Ectodermal cell (in vitro differentiated cells): ENCODE measurements around the gene ADGRA3. TPM values are rescaled to one million over a fixed set of nuclear protein-coding genes. Genes with fewer than 3 reads are reported as not detected.

Experiments used
- H3K27ac ChIP-seq: 2 replicates; pipeline ENCODE4 v1.7.0; 2013; ENCODE audit warnings: mild to moderate bottlenecking, low read depth, low read length; ENCODE audit not compliant: insufficient read depth, poor library complexity, severe bottlenecking
- H3K27me3 ChIP-seq: 2 replicates; pipeline ENCODE4 v1.7.0; 2013; ENCODE audit warnings: mild to moderate bottlenecking, low read length; ENCODE audit not compliant: insufficient read depth, control insufficient read depth, poor library complexity, severe bottlenecking
- H3K36me3 ChIP-seq: one replicate; pipeline ENCODE4 v1.7.0; 2013; ENCODE audit warnings: low read length; ENCODE audit not compliant: control insufficient read depth, insufficient read depth
- H3K4me1 ChIP-seq: one replicate; pipeline ENCODE4 v1.7.0; 2013; ENCODE audit warnings: low read length; ENCODE audit not compliant: control insufficient read depth, insufficient read depth
- H3K4me3 ChIP-seq: 2 replicates; pipeline ENCODE4 v1.7.0; 2013; ENCODE audit warnings: low read depth, low read length, control low read depth; ENCODE audit not compliant: insufficient read depth
- H3K9me3 ChIP-seq: 2 replicates; pipeline ENCODE4 v1.7.0; 2013; ENCODE audit warnings: mild to moderate bottlenecking, low read length, moderate library complexity; ENCODE audit not compliant: control insufficient read depth
- WGBS, 2 experiments: methylation state at CpG; one replicate each; pipeline ENCODE4 v1.1.7; 2013; ENCODE audit warnings: missing lambda C conversion rate in 2 of 2; 5-methylcytosine and 5-hydroxymethylcytosine counted together
- polyA plus RNA-seq, 4 experiments: library from polyadenylated mRNA; stranded (reverse); fragments of 50-300 nt; gene quantifications; one replicate each; pipeline ENCODE4 v1.2.3, GENCODE V29; 2013

Gene ADGRA3, protein sequence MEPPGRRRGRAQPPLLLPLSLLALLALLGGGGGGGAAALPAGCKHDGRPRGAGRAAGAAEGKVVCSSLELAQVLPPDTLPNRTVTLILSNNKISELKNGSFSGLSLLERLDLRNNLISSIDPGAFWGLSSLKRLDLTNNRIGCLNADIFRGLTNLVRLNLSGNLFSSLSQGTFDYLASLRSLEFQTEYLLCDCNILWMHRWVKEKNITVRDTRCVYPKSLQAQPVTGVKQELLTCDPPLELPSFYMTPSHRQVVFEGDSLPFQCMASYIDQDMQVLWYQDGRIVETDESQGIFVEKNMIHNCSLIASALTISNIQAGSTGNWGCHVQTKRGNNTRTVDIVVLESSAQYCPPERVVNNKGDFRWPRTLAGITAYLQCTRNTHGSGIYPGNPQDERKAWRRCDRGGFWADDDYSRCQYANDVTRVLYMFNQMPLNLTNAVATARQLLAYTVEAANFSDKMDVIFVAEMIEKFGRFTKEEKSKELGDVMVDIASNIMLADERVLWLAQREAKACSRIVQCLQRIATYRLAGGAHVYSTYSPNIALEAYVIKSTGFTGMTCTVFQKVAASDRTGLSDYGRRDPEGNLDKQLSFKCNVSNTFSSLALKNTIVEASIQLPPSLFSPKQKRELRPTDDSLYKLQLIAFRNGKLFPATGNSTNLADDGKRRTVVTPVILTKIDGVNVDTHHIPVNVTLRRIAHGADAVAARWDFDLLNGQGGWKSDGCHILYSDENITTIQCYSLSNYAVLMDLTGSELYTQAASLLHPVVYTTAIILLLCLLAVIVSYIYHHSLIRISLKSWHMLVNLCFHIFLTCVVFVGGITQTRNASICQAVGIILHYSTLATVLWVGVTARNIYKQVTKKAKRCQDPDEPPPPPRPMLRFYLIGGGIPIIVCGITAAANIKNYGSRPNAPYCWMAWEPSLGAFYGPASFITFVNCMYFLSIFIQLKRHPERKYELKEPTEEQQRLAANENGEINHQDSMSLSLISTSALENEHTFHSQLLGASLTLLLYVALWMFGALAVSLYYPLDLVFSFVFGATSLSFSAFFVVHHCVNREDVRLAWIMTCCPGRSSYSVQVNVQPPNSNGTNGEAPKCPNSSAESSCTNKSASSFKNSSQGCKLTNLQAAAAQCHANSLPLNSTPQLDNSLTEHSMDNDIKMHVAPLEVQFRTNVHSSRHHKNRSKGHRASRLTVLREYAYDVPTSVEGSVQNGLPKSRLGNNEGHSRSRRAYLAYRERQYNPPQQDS (N-terminal part only)
- polyA plus RNA-seq (2013, experiment 1 of 4), result 73.3 TPM
- 66.4 TPM for polyA plus RNA-seq (2013, experiment 2 of 4)
- polyA plus RNA-seq (2013, experiment 3 of 4), result 59.6 TPM
- polyA plus RNA-seq (2013, experiment 4 of 4), result 64.1 TPM

GRCh38 chr4:22515888-22516541 is at the start of gene ADGRA3:
Gene ADGRA3, minus strand, starts transcription at chr4:22516066. Its CDS starts 282 bp downstream, at chr4:22515784.
- no peaks in the 10 kb centered on the region for H3K27me3 ChIP-seq
- H3K4me1 ChIP-seq, result no peaks in the 10 kb centered on the region
- no peaks in the 10 kb centered on the region for H3K9me3 ChIP-seq
- H3K4me3 ChIP-seq, result peak within 1 kb of the TSS; percentile 76
- 1% methylated on average over 72 to 74 of the region's 74 CpGs for WGBS, 2 experiments
- H3K36me3 ChIP-seq, result no peaks in the 10 kb centered on the region
- peak within 1 kb of the TSS; percentile 89 for H3K27ac ChIP-seq

GRCh38 chr4:22556495-22556894 is 40.6 kb upstream of the ADGRA3 start:
- Histone ChIP-seq H3K27me3 (no peaks in the 10 kb centered on the region), H3K27ac (no peak overlapping the region), H3K36me3 (no peaks in the 10 kb centered on the region), H3K9me3 (no peaks in the 10 kb centered on the region), H3K4me1 (no peaks in the 10 kb centered on the region), H3K4me3 (no peak overlapping the region)

- H3K27me3 ChIP-seq, result no peaks in the 10 kb centered on the region
- H3K4me3 ChIP-seq, result no peak overlapping the region
- H3K9me3 ChIP-seq, result no peaks in the 10 kb centered on the region
- H3K27ac ChIP-seq, result no peak overlapping the region
- no peaks in the 10 kb centered on the region for H3K4me1 ChIP-seq
- no peaks in the 10 kb centered on the region for H3K36me3 ChIP-seq
- WGBS, 2 experiments, result 94 to 100% methylated on average over 1 to 2 of the region's 2 CpGs
These were observed 38.8 kb upstream of the ADGRA3 start for GRCh38 chr4:22554670-22555069.

- Histone ChIP-seq H3K27ac (no peak overlapping the region), H3K4me3 (no peak overlapping the region), H3K9me3 (no peaks in the 10 kb centered on the region), H3K27me3 (no peaks in the 10 kb centered on the region), H3K4me1 (no peaks in the 10 kb centered on the region), H3K36me3 (no peaks in the 10 kb centered on the region)
- 87 to 93% methylated on average over 3 of the region's 3 CpGs for WGBS, 2 experiments
These were observed 37.7 kb upstream of the ADGRA3 start for GRCh38 chr4:22553560-22553959.

- WGBS, 2 experiments, result 81 to 90% methylated on average over 2 to 3 of the region's 3 CpGs
- no peaks in the 10 kb centered on the region for H3K9me3 ChIP-seq
- H3K4me3 ChIP-seq, result no peak overlapping the region
- no peaks in the 10 kb centered on the region for H3K4me1 ChIP-seq
- no peak overlapping the region for H3K27ac ChIP-seq
- no peaks in the 10 kb centered on the region for H3K36me3 ChIP-seq
- no peaks in the 10 kb centered on the region for H3K27me3 ChIP-seq
These were observed 36.9 kb upstream of the ADGRA3 start for GRCh38 chr4:22552812-22553211.

DNA sequence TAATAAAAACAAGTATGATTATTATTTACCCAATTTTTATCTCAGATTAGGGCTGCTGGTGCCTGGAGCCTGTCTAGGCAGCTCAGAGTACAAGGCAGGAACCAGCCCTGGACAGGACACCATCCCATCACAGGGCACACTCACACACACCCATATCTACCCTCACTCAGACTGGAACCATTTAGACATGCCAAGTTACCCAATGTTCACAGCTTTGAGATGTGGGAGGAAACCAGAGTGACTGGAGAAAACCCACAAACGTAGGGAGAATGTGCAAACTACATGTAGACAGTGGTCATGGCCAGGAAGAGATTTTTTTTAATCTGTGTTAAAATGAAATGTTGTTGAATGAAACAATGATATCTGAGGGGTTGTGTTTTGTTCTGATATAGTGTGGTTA is 35.7 kb upstream of the ADGRA3 start:
- Histone ChIP-seq H3K36me3 (no peaks in the 10 kb centered on the region), H3K27me3 (no peaks in the 10 kb centered on the region)
- WGBS, 2 experiments, result 85 to 87% methylated on average over 1 of the region's 1 CpG

GRCh38 chr4:22546299-22546698 is 30.4 kb upstream of the ADGRA3 start:
- WGBS, 2 experiments, result 83% methylated on average over 3 of the region's 3 CpGs

More for the DNA sequence above, 35.7 kb upstream of the ADGRA3 start:
- no peaks in the 10 kb centered on the region for H3K4me1 ChIP-seq
- H3K27ac ChIP-seq, result no peak overlapping the region
- no peaks in the 10 kb centered on the region for H3K9me3 ChIP-seq
- H3K4me3 ChIP-seq, result no peak overlapping the region

DNA sequence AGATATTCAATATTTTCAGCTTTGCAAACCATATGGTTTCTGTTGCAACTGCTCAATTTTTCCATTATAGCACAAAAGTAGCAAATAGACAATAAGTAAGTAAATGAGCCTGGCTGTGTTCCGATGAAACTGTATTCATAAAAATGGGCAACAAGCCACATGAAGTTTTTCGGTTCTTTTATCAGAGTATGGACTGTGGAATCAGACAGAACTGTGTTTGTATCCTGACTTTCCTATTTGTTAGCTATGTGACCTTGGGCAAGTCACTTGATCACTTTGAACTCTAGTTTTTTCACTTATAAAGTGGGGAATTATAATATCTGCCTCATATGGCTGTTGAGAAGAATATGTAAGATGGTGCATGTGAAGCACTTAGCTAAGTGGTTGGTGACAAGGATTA is 23.4 kb upstream of the ADGRA3 start:
- Histone ChIP-seq H3K27ac (no peak overlapping the region), H3K4me3 (no peak overlapping the region), H3K27me3 (no peaks in the 10 kb centered on the region), H3K4me1 (no peaks in the 10 kb centered on the region), H3K9me3 (no peaks in the 10 kb centered on the region), H3K36me3 (no peaks in the 10 kb centered on the region)
- WGBS, 2 experiments, result 95 to 96% methylated on average over 2 of the region's 2 CpGs

More at GRCh38 chr4:22546299-22546698, 30.4 kb upstream of the ADGRA3 start:
- Histone ChIP-seq H3K9me3 (no peaks in the 10 kb centered on the region), H3K27me3 (no peaks in the 10 kb centered on the region), H3K4me1 (no peaks in the 10 kb centered on the region), H3K36me3 (no peaks in the 10 kb centered on the region), H3K27ac (no peak overlapping the region), H3K4me3 (no peak overlapping the region)

DNA sequence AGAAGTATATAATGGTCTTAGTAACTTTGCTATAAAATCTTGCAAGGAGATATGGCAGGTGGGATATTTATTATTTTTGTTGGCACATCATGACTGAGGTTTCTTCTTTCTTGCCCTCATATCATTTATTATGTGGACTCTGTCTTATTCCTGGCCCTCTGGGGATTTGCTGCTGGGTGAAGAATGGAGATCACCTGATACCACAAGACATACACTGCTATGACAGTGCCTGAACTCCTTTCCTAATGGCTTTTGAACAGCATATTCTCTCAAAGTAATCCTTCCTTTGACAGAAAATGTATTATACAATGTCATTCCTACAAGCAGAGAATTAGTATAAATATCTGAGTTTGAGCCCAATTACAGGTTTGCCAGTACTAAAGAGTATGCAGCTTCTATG is 22.0 kb upstream of the ADGRA3 start:
- no peaks in the 10 kb centered on the region for H3K27me3 ChIP-seq
- no peaks in the 10 kb centered on the region for H3K36me3 ChIP-seq
- H3K9me3 ChIP-seq, result no peaks in the 10 kb centered on the region
- no peak overlapping the region for H3K27ac ChIP-seq
- H3K4me3 ChIP-seq, result no peak overlapping the region
- no peaks in the 10 kb centered on the region for H3K4me1 ChIP-seq
